Keratinocyte (primary cell): ENCODE results near the gene FAM204A. TPM values are rescaled to one million over a fixed set of nuclear protein-coding genes. Genes with fewer than 3 reads are reported as not detected.

Experiments used
- DNase-seq: peaks from one replicate; pipeline ENCODE4 v3.0.0-alpha.2; 2011; ENCODE audit warnings: low read depth, missing footprints, low spot score
- FAIRE-seq: peaks from 2 replicates; lab custom pipeline; 2011; peaks lifted over from hg19 to GRCh38; lab: Jason Lieb, UNC
- H2AFZ ChIP-seq: 2 replicates; pipeline ENCODE4 v1.6.0; 2012; ENCODE audit warnings: low read length, control low read depth, inconsistent platforms; ENCODE audit not compliant: control insufficient read depth
- H3K27ac ChIP-seq: 2 replicates; pipeline ENCODE4 v1.5.1; 2011; ENCODE audit warnings: low read length; ENCODE audit not compliant: control insufficient read depth, insufficient read depth
- H3K27me3 ChIP-seq: 3 replicates; pipeline ENCODE4 v1.6.0; 2011; ENCODE audit warnings: low read length; ENCODE audit not compliant: control insufficient read depth, insufficient read depth; ENCODE audit errors: extremely low read depth
- H3K36me3 ChIP-seq, 2 experiments: 2 replicates in 1 of 2; 3 replicates in 1 of 2; pipeline ENCODE4 v1.5.1; 2011; ENCODE audit warnings: low read length in 2 of 2, mild to moderate bottlenecking in 1 of 2; ENCODE audit not compliant: control insufficient read depth in 2 of 2, insufficient read depth in 2 of 2; ENCODE audit errors: extremely low read depth in 1 of 2
- H3K4me1 ChIP-seq: 3 replicates; pipeline ENCODE4 v1.5.1; 2011; ENCODE audit warnings: low read length; ENCODE audit not compliant: control insufficient read depth, insufficient read depth; ENCODE audit errors: extremely low read depth
- H3K4me2 ChIP-seq: 3 replicates; pipeline ENCODE4 v1.6.0; 2011; ENCODE audit warnings: low read depth, low read length; ENCODE audit not compliant: control insufficient read depth, insufficient read depth; ENCODE audit errors: extremely low read depth
- H3K4me3 ChIP-seq, 3 experiments: fragments of 200-600 bp in 1 of 3; sonication (generic) in 1 of 3; 2 replicates in 2 of 3; 3 replicates in 1 of 3; pipeline ENCODE4 v1.5.1; 2011 to 2016; ENCODE audit warnings: low read length in 3 of 3, mild to moderate bottlenecking in 3 of 3, control low read depth in 2 of 3, inconsistent platforms in 1 of 3, low read depth in 1 of 3, mixed read lengths in 1 of 3, mixed run types in 1 of 3, moderate library complexity in 1 of 3; ENCODE audit not compliant: control insufficient read depth in 2 of 3, insufficient read depth in 2 of 3; ENCODE audit errors: extremely low read depth in 1 of 3
- H3K79me2 ChIP-seq: 2 replicates; pipeline ENCODE4 v1.6.0; 2012; ENCODE audit warnings: low read length; ENCODE audit not compliant: control insufficient read depth, insufficient read depth
- H3K9ac ChIP-seq: 3 replicates; pipeline ENCODE4 v1.6.0; 2011; ENCODE audit warnings: low read length; ENCODE audit not compliant: control insufficient read depth, insufficient read depth; ENCODE audit errors: extremely low read depth
- H3K9me1 ChIP-seq: 3 replicates; pipeline ENCODE4 v1.6.0; 2011; ENCODE audit warnings: low read length; ENCODE audit not compliant: control insufficient read depth, insufficient read depth; ENCODE audit errors: extremely low read depth
- H3K9me3 ChIP-seq: 2 replicates; pipeline ENCODE4 v1.5.1; 2012; ENCODE audit warnings: low read depth, low read length; ENCODE audit not compliant: control insufficient read depth
- H4K20me1 ChIP-seq: 3 replicates; pipeline ENCODE4 v1.6.0; 2011; ENCODE audit warnings: low read length; ENCODE audit not compliant: control insufficient read depth, insufficient read depth; ENCODE audit errors: extremely low read depth
- EZH2 ChIP-seq: IDR thresholded peaks from one replicate; pipeline ENCODE4 v1.6.1; 2012; ENCODE audit warnings: inconsistent platforms, mild to moderate bottlenecking, low read length, moderate library complexity
- dilution Hi-C: fragments of 300-500 bp; cut with MboI; formaldehyde crosslinking; loops from one replicate; pipeline ENCODE4 v1.7.0; 2020; ENCODE audit warnings: low sequenced_read_pairs; ENCODE audit not compliant: extremely low pct_ligation_motif_present
- polyA plus RNA-seq, 5 experiments: library from polyadenylated mRNA; depleted of rRNA in 3 of 5; stranded (reverse) in 3 of 5; stranded (forward) in 1 of 5; unstranded in 1 of 5; fragments of >200 nt; gene quantifications; 1 replicate in 1 of 5; 2 replicates in 3 of 5; 3 replicates in 1 of 5; pipeline versions ENCODE4 v1.2.1 to v1.2.3, GENCODE V29; 2011 to 2012; ENCODE audit warnings: missing spikeins in 2 of 5, low read depth in 1 of 5, low replicate concordance in 1 of 5
- TF ChIP-seq, protein P1 (sequence below), 3 experiments: IDR thresholded peaks in 1 of 3; conservative IDR thresholded peaks in 1 of 3; optimal IDR thresholded peaks in 1 of 3; 2 replicates in 2 of 3; 3 replicates in 1 of 3; pipeline versions ENCODE3 to v1.5.1; 2011; ENCODE audit warnings: low read length in 3 of 3, mild to moderate bottlenecking in 3 of 3, moderate library complexity in 2 of 3, control low read depth in 1 of 3, inconsistent platforms in 1 of 3; ENCODE audit not compliant: insufficient read depth in 2 of 3; ENCODE audit errors: extremely low read depth in 1 of 3

Gene FAM204A
- polyA plus RNA-seq, 1 donor (not counting 4 experiments of a cell fraction or from before 2014, with no cell fraction given), result 38.6 TPM

DNA sequence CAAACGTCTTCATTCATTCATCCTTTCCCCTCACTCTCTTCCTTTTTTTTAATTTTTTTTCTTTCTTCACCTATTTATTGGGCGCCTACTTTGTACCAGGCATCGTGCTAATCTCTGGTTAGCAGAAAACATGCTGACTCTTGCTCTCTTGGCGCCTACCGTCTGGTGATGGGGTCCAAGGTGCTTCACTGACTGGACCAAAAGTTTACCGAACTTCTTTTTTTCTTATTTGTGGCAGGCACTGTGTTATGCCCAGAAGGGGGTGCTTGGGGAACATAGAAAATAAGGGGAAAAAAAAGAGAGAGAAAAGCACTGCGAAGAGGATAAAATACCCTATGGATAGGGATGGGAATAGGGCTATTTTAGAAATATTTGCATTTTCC is 505 bp upstream of the FAM204A start:
- Histone ChIP-seq H3K9me1 (no peaks in the 10 kb centered on the region), H4K20me1 (no peaks in the 10 kb centered on the region), H3K4me3 (peak overlapping the region; percentile 74 to 90 (median 80)), H3K27ac (peak overlapping the region; percentile 89), H3K79me2 (peaks cover 39% of the 10 kb centered on the region), H3K36me3 (peaks cover 2 to 9% of the 10 kb centered on the region in 2 experiments), H3K9ac (peak overlapping the region; percentile 89), H3K4me2 (peak overlapping the region; percentile 95), H3K27me3 (no peaks in the 10 kb centered on the region), H3K4me1 (peaks cover 37% of the 10 kb centered on the region), H2AFZ (peak overlapping the region; percentile 94), H3K9me3 (no peaks in the 10 kb centered on the region)
- DNase-seq (no peak), FAIRE-seq (no peak)
- TF ChIP-seq EZH2, result no peak
- TF ChIP-seq, protein P1, sequence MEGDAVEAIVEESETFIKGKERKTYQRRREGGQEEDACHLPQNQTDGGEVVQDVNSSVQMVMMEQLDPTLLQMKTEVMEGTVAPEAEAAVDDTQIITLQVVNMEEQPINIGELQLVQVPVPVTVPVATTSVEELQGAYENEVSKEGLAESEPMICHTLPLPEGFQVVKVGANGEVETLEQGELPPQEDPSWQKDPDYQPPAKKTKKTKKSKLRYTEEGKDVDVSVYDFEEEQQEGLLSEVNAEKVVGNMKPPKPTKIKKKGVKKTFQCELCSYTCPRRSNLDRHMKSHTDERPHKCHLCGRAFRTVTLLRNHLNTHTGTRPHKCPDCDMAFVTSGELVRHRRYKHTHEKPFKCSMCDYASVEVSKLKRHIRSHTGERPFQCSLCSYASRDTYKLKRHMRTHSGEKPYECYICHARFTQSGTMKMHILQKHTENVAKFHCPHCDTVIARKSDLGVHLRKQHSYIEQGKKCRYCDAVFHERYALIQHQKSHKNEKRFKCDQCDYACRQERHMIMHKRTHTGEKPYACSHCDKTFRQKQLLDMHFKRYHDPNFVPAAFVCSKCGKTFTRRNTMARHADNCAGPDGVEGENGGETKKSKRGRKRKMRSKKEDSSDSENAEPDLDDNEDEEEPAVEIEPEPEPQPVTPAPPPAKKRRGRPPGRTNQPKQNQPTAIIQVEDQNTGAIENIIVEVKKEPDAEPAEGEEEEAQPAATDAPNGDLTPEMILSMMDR (optimal IDR thresholded peaks at IDR 0.05 in 1 of 3, IDR thresholded peaks at IDR 0.05 in 1 of 3, conservative IDR thresholded peaks at IDR 0.05 in 1 of 3; ENCODE audit: extremely low read depth in 1 of 3, insufficient read depth in 2 of 3, low read length in 3 of 3), result no peak
- dilution Hi-C loops, result no loop called here

DNA sequence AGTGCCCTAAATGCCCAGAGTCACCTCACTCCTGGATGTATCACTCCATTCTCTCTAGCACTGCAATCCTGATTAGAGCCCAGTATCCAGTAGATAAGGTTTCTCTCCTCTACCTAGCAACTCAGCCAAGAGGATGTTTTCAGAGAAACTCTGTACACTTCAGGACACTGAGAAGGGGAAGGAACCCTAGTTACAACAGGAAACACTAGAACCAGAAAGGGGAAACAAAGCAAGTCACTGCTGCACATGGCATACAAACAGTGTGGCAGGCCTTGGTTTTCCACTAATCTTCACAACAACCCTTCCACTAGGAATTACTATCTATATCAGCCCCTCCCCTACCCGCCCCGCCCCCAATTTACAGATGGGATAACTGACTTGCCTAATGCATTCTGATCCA is 1.6 kb downstream of the FAM204A start:
- Histone ChIP-seq H4K20me1 (no peaks in the 10 kb centered on the region), H3K4me3 (peak overlapping the region in 2 of 3 experiments; percentile 74 to 90), H3K4me1 (peaks cover 37% of the 10 kb centered on the region), H3K4me2 (peak overlapping the region; percentile 81), H3K79me2 (peaks cover 39% of the 10 kb centered on the region), H2AFZ (no peak overlapping the region), H3K9me3 (no peaks in the 10 kb centered on the region), H3K27ac (no peak overlapping the region), H3K9me1 (no peaks in the 10 kb centered on the region), H3K9ac (peak overlapping the region; percentile 4), H3K36me3 (peaks cover 6 to 17% of the 10 kb centered on the region in 2 experiments), H3K27me3 (no peaks in the 10 kb centered on the region)
- DNase-seq (no peak), FAIRE-seq (peak; percentile 55)
- TF ChIP-seq, protein P1 (optimal IDR thresholded peaks at IDR 0.05 in 1 of 3, IDR thresholded peaks at IDR 0.05 in 1 of 3, conservative IDR thresholded peaks at IDR 0.05 in 1 of 3; ENCODE audit: extremely low read depth in 1 of 3, insufficient read depth in 2 of 3, low read length in 3 of 3), result no peak
- TF ChIP-seq EZH2, result no peak
- dilution Hi-C loops, result no loop called here
